Endodermal cell (in vitro differentiated cells): ENCODE measurements around the gene POLR1E. TPM values are rescaled to one million over a fixed set of nuclear protein-coding genes. Genes with fewer than 3 reads are reported as not detected.
A peak's percentile ranks its signal among the peaks of the same experiment; 100 is the strongest.

ENCODE experiments used
- DNase-seq: peaks from one replicate; pipeline ENCODE4 v3.0.0-alpha.2; 2017
- H3K27ac ChIP-seq: 2 replicates; pipeline ENCODE4 v1.5.1; 2013; ENCODE audit warnings: mild to moderate bottlenecking, low read depth, low read length, moderate library complexity
- H3K27me3 ChIP-seq: 2 replicates; pipeline ENCODE4 v1.6.1; 2013; ENCODE audit warnings: mild to moderate bottlenecking, low read length, moderate library complexity; ENCODE audit not compliant: insufficient read depth, control insufficient read depth, poor library complexity, severe bottlenecking
- H3K36me3 ChIP-seq: 2 replicates; pipeline ENCODE4 v1.7.0; 2013; ENCODE audit warnings: mild to moderate bottlenecking, low read length, moderate library complexity; ENCODE audit not compliant: control insufficient read depth, insufficient read depth
- H3K4me1 ChIP-seq: one replicate; pipeline ENCODE4 v1.7.0; 2013; ENCODE audit warnings: low read length; ENCODE audit not compliant: control insufficient read depth, insufficient read depth
- H3K4me3 ChIP-seq: 2 replicates; pipeline ENCODE4 v1.5.1; 2013; ENCODE audit warnings: mild to moderate bottlenecking, low read length, moderate library complexity
- H3K9ac ChIP-seq: 2 replicates; pipeline ENCODE4 v1.6.1; 2013; ENCODE audit warnings: mild to moderate bottlenecking, low read length, moderate library complexity; ENCODE audit not compliant: poor library complexity, severe bottlenecking; ENCODE audit errors: extremely low read depth
- H3K9me3 ChIP-seq: 2 replicates; pipeline ENCODE4 v1.6.1; 2013; ENCODE audit warnings: mild to moderate bottlenecking, low read length, moderate library complexity; ENCODE audit not compliant: control insufficient read depth
- H3K27ac Mint-ChIP-seq: 2 replicates; pipeline ENCODE4 v1.8.0; 2020; ENCODE audit warnings: mixed read lengths
- H3K27me3 Mint-ChIP-seq: 2 replicates; pipeline ENCODE4 v1.8.0; 2021; ENCODE audit warnings: mild to moderate bottlenecking, mixed read lengths; ENCODE audit not compliant: insufficient read depth
- H3K36me3 Mint-ChIP-seq: 2 replicates; pipeline ENCODE4 v1.8.0; 2020; ENCODE audit warnings: low read depth, mixed read lengths
- H3K4me1 Mint-ChIP-seq: 2 replicates; pipeline ENCODE4 v1.8.0; 2020; ENCODE audit warnings: mixed read lengths
- H3K4me3 Mint-ChIP-seq: 2 replicates; pipeline ENCODE4 v1.8.0; 2020; ENCODE audit warnings: mild to moderate bottlenecking, moderate library complexity, mixed read lengths
- H3K9me3 Mint-ChIP-seq: 2 replicates; pipeline ENCODE4 v1.8.0; 2020; ENCODE audit warnings: mild to moderate bottlenecking, mixed read lengths
- WGBS, 2 experiments: methylation state at CpG; one replicate each; pipeline versions ENCODE4 v1.1.5 to v1.1.7; 2013; ENCODE audit warnings: missing lambda C conversion rate in 2 of 2, mixed read lengths in 1 of 2; ENCODE audit not compliant: insufficient coverage in 1 of 2, insufficient read length in 1 of 2; 5-methylcytosine and 5-hydroxymethylcytosine counted together
- long read RNA-seq, 4 experiments: library from polyadenylated mRNA in 2 of 4; library from RNA in 1 of 4; library from capped mRNA in 1 of 4; stranded (forward) in 3 of 4; unstranded in 1 of 4; transcript quantifications; one replicate each; pipeline ENCODE4 v2.0.0, GENCODE V29; 2020 to 2021; ENCODE audit warnings: inconsistent platforms in 1 of 4
- polyA plus RNA-seq, 2 experiments: library from polyadenylated mRNA; stranded (reverse); fragments of 50-300 nt; gene quantifications; one replicate each; pipeline ENCODE4 v1.2.3, GENCODE V29; 2013
- total RNA-seq, 2 donors: library from RNA; stranded (reverse); fragmentation: NEBNext Ultra II Directional in 1 of 2; extraction: Animal tissue kit (Norgen Biotek cat#: 25700) in 1 of 2; gene quantifications; 2 replicates in 1 of 2; 3 replicates in 1 of 2; pipeline ENCODE4 v1.2.1, GENCODE V29; 2021
- TF ChIP-seq, protein P1 (sequence below): fragments of 200-600 bp; sonication (generic); conservative IDR thresholded peaks from 2 replicates; pipeline ENCODE4 v1.5.0; 2021; ENCODE audit warnings: antibody characterized with exemption, mild to moderate bottlenecking

Gene POLR1E, protein sequence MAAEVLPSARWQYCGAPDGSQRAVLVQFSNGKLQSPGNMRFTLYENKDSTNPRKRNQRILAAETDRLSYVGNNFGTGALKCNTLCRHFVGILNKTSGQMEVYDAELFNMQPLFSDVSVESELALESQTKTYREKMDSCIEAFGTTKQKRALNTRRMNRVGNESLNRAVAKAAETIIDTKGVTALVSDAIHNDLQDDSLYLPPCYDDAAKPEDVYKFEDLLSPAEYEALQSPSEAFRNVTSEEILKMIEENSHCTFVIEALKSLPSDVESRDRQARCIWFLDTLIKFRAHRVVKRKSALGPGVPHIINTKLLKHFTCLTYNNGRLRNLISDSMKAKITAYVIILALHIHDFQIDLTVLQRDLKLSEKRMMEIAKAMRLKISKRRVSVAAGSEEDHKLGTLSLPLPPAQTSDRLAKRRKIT
- total RNA-seq, result 10 to 100 TPM; 23.5 to 25.2 TPM
- 22.3 TPM for polyA plus RNA-seq (2013, experiment 1 of 2)
- polyA plus RNA-seq (2013, experiment 2 of 2), result 21.5 TPM
- long read RNA-seq, experiment 1, transcript POLR1E-202 (12 exons, 1,868 nt), result major isoform, 10 of 15 reads
- long read RNA-seq, experiment 1, partial matches to known transcripts, result 4 of 15 reads
- long read RNA-seq, experiment 1, other reads (novel, unspliced or antisense), result 1 of 15 reads
- long read RNA-seq, experiment 2, transcript POLR1E-202 (12 exons, 1,868 nt), result major isoform, 12 of 14 reads
- long read RNA-seq, experiment 2, partial matches to known transcripts, result 1 of 14 reads
- long read RNA-seq, experiment 2, other reads (novel, unspliced or antisense), result 1 of 14 reads
- long read RNA-seq, experiment 3, transcript POLR1E-202 (12 exons, 1,868 nt), result major isoform, 36 of 44 reads
- long read RNA-seq, experiment 3, partial matches to known transcripts, result 1 of 44 reads
- long read RNA-seq, experiment 3, other reads (novel, unspliced or antisense), result 5 of 44 reads
- long read RNA-seq, experiment 4, transcript POLR1E-202 (12 exons, 1,868 nt), result major isoform, 45 of 50 reads
- long read RNA-seq, experiment 4, partial matches to known transcripts, result 1 of 50 reads
- long read RNA-seq, experiment 4, other reads (novel, unspliced or antisense), result 3 of 50 reads

DNA sequence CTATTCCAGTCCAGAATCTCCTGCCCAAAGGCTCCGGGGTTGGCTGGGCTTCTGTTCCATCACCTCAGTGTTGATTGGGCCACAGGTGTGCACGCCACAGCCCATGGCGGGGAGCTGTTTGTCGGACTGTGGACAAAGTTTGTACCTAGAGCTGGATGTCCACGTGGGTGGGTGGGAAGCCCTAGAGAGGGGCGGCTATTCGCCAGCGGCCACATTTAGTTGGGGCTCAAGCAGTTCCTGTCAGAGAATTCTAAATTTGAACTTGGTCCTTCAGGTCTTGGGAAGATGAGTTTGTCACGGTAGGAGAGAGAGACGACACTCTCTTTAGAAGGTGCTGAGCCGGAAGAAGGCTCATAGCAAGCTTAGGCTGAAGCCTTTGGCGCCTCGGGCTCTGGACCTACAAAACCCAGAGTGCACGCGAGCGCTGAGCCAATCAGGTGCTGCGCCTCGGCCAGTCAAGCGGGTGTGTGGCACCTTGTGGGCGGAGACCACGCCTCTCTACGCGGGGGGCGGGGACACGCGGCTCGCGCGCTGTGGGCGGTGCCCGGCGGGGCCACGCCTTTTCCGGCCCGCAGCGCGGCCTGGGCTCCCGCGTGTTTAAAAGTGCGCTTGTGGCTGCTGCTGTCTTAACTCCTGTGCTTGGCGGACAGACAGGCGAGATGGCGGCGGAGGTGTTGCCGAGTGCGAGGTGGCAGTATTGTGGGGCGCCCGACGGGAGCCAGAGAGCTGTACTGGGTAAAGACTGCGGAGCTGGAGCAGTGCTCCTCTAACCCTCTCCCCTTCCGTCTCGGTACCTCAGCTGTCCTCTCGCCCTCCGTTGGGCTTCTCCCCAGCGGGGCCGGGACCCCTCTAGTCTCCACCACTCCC, at the start of gene POLR1E:
POLR1E (plus strand) TSS at position 560 of the 867 bp plus-strand sequence; CDS start at position 660, 100 bp downstream.
- TF ChIP-seq, protein P1, sequence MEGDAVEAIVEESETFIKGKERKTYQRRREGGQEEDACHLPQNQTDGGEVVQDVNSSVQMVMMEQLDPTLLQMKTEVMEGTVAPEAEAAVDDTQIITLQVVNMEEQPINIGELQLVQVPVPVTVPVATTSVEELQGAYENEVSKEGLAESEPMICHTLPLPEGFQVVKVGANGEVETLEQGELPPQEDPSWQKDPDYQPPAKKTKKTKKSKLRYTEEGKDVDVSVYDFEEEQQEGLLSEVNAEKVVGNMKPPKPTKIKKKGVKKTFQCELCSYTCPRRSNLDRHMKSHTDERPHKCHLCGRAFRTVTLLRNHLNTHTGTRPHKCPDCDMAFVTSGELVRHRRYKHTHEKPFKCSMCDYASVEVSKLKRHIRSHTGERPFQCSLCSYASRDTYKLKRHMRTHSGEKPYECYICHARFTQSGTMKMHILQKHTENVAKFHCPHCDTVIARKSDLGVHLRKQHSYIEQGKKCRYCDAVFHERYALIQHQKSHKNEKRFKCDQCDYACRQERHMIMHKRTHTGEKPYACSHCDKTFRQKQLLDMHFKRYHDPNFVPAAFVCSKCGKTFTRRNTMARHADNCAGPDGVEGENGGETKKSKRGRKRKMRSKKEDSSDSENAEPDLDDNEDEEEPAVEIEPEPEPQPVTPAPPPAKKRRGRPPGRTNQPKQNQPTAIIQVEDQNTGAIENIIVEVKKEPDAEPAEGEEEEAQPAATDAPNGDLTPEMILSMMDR, result no peak
- Histone ChIP-seq H3K4me1 (peaks cover 5% of the 10 kb centered on the region), H3K27me3 (no peaks in the 10 kb centered on the region), H3K36me3 (peaks cover 20% of the 10 kb centered on the region), H3K9me3 (no peaks in the 10 kb centered on the region), H3K9ac (peak within 1 kb of the TSS; percentile 45), H3K27ac (no peak within 1 kb of the TSS), H3K4me3 (peak within 1 kb of the TSS; percentile 85)
- Mint-ChIP-seq H3K27me3 (peaks cover 2% of the 10 kb centered on the region), H3K27ac (peak within 1 kb of the TSS; percentile 84), H3K4me3 (peak within 1 kb of the TSS; percentile 89), H3K9me3 (no peaks in the 10 kb centered on the region), H3K4me1 (peaks cover 23% of the 10 kb centered on the region), H3K36me3 (peaks cover 17% of the 10 kb centered on the region)
- peak; percentile 99 for DNase-seq
- 9 to 18% methylated on average over 10 to 56 of the region's 56 CpGs for WGBS, 2 experiments

DNA sequence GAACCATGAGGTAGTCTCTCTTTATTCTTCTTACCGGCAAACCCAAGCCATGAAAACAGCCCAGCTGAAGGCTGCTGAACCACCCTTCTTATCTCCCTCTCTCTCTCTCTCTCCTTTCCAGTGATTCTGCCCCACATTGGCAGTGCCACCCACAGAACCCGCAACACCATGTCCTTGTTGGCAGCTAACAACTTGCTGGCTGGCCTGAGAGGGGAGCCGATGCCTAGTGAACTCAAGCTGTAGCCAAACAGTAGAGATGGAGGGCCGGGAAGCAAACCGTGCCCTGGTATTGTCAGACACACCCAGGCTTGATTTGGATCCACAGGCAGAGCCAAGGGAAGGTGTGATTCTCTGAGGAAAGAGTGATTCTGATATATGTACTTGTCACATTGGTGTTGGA, 49.2 kb upstream of the POLR1E start:
- TF ChIP-seq, protein P1, result no peak
- no peak overlapping the region for H3K4me3 ChIP-seq
- peaks cover 93% of the 10 kb centered on the region for H3K36me3 ChIP-seq
- peak overlapping the region; percentile 33 for H3K27ac ChIP-seq
- Mint-ChIP-seq H3K4me3 (no peak overlapping the region), H3K9me3 (no peaks in the 10 kb centered on the region), H3K27ac (no peak overlapping the region), H3K27me3 (no peaks in the 10 kb centered on the region), H3K4me1 (peaks cover 7% of the 10 kb centered on the region), H3K36me3 (peaks cover 75% of the 10 kb centered on the region)
- H3K9ac ChIP-seq, result no peak overlapping the region
- WGBS, 2 experiments, result 96 to 98% methylated on average over 5 of the region's 5 CpGs
- DNase-seq, result no peak
- H3K4me1 ChIP-seq, result peaks cover under 1% of the 10 kb centered on the region
- no peaks in the 10 kb centered on the region for H3K9me3 ChIP-seq
- no peaks in the 10 kb centered on the region for H3K27me3 ChIP-seq
